Gastroesophageal sphincter (tissue), 4 donors: ENCODE data around the gene SERF1B. TPM values are rescaled to one million over a fixed set of nuclear protein-coding genes. Genes with fewer than 3 reads are reported as not detected.

ENCODE experiments used
- small RNA-seq, 4 donors: library from RNA; depleted of rRNA; stranded (forward); fragments of <200 nt; gene quantifications; one replicate each; pipeline ENCODE3, GENCODE V24; 2016
- total RNA-seq, 4 donors: library from RNA; depleted of rRNA; stranded (reverse); fragments of >200 nt; gene quantifications; one replicate each; pipeline ENCODE4 v1.1.0, GENCODE V29; 2016

Gene SERF1B
- total RNA-seq, 4 donors from 2014 or later, result 17.4 to 68.3 (median 40.1) TPM

Small RNAs within 50 kb of the gene (small RNA-seq; reads per million reads assigned to genes)
- 0 reads per million in 4 donors for gene CDH12P2

Other genes starting within 250 kb of the SERF1B start
- 10 to 100 TPM in 3 of 4 donors, 1 to 10 TPM in 1; 1.3 to 58.2 (median 33.8) TPM for gene SMN2, start 24.4 kb downstream of the SERF1B start, total RNA-seq